ENCODE data around the gene TSPAN18. TPM values are rescaled to one million over a fixed set of nuclear protein-coding genes. Genes with fewer than 3 reads are reported as not detected.

TSPAN18 gene
- total RNA-seq, 1 experiment from 2014 or later, result not detected

DNA sequence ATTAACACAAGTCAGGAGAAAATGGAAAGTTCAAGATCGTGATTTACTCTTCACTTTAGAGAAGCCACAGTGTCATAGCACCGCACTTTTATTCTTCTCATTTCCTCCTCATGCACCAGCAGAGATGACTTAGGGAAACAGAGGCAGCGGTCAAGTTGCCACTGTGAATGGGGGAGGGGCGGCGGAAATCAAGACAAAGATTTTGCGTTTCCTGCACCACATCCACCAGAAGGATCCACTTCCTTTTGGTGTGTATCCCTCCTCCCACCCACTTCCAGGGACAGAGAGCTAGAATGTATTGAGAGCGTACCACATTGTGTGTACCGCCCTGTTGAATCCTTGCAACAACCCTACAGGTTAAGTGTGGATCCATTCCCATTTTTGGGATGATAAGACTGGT lies 21.8 kb downstream of the TSPAN18 start:
- TF ChIP-seq EZH2phosphoT487 (IDR thresholded peaks at IDR 0.05; ENCODE audit: borderline replicate concordance, low read length) (no peak), EZH2 (IDR thresholded peaks at IDR 0.05; ENCODE audit: low read length, unreplicated experiment) (no peak)
- TF ChIP-seq, protein P1, sequence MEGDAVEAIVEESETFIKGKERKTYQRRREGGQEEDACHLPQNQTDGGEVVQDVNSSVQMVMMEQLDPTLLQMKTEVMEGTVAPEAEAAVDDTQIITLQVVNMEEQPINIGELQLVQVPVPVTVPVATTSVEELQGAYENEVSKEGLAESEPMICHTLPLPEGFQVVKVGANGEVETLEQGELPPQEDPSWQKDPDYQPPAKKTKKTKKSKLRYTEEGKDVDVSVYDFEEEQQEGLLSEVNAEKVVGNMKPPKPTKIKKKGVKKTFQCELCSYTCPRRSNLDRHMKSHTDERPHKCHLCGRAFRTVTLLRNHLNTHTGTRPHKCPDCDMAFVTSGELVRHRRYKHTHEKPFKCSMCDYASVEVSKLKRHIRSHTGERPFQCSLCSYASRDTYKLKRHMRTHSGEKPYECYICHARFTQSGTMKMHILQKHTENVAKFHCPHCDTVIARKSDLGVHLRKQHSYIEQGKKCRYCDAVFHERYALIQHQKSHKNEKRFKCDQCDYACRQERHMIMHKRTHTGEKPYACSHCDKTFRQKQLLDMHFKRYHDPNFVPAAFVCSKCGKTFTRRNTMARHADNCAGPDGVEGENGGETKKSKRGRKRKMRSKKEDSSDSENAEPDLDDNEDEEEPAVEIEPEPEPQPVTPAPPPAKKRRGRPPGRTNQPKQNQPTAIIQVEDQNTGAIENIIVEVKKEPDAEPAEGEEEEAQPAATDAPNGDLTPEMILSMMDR (conservative IDR thresholded peaks at IDR 0.05; ENCODE audit: low read depth, low read length), result no peak
- peaks cover 36% of the 10 kb centered on the region for H3K27me3 ChIP-seq (ENCODE audit: low read length)
- intact Hi-C loops (cut with micrococcal nuclease), result no loop called here
- no peak for ATAC-seq
- no peaks in the 10 kb centered on the region for H3K9me3 ChIP-seq (ENCODE audit: low read length)
- no peaks in the 10 kb centered on the region for H3K9me2 ChIP-seq (replicated peaks; ENCODE audit: low read length)
- H3K4me1 ChIP-seq (ENCODE audit: insufficient read depth, low read length), result no peaks in the 10 kb centered on the region
- H3K4me3 ChIP-seq (ENCODE audit: low read length), result no peak overlapping the region
- DNase-seq, result no peak
- no peaks in the 10 kb centered on the region for H4K20me1 ChIP-seq (ENCODE audit: low read length)
- no peaks in the 10 kb centered on the region for H3F3A ChIP-seq (ENCODE audit: low read length, unreplicated experiment)
- H3K79me2 ChIP-seq (ENCODE audit: low read length), result no peaks in the 10 kb centered on the region
- no peak overlapping the region for H3K9ac ChIP-seq (ENCODE audit: low read length)
- no peak overlapping the region for H3K27ac ChIP-seq (ENCODE audit: low read length)
- POLR2A ChIA-PET (ENCODE audit: unreplicated experiment), result no interaction called here
- CTCF ChIA-PET, result no interaction called here
- no peaks in the 10 kb centered on the region for H3K36me3 ChIP-seq (ENCODE audit: low read depth, low read length)
- no peak overlapping the region for H3K4me2 ChIP-seq (ENCODE audit: low read length)
- H2AFZ ChIP-seq (ENCODE audit: low read length), result no peak overlapping the region
- BruUV-seq (replicated peaks), result no TSS peak

DNA sequence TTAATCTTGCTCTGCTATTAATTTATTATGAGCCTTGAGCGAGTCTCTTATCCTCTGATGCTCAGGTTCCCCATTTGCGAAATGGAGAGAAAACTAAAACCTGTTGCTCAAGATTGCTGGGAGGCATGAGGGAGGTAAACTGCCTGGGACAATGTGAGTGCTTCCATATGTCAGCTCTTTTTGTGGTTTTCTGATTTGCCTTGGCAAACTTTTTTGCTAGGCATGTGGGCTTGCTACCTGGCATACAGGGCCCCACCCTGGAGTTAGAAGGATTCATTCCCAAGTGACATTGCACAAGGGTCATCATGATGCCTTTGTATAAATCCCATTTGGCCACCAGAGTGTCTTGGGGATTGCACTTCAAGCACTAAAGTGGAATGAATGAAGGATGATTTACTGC lies 22.4 kb downstream of the TSPAN18 start:
- Histone ChIP-seq H3K4me3 (ENCODE audit: low read length) (no peak overlapping the region), H3K4me1 (ENCODE audit: insufficient read depth, low read length) (no peaks in the 10 kb centered on the region), H3K4me2 (ENCODE audit: low read length) (no peak overlapping the region), H4K20me1 (ENCODE audit: low read length) (no peaks in the 10 kb centered on the region), H3F3A (ENCODE audit: low read length, unreplicated experiment) (no peaks in the 10 kb centered on the region), H3K27ac (ENCODE audit: low read length) (no peak overlapping the region), H3K36me3 (ENCODE audit: low read depth, low read length) (no peaks in the 10 kb centered on the region), H3K79me2 (ENCODE audit: low read length) (no peaks in the 10 kb centered on the region), H3K9ac (ENCODE audit: low read length) (no peak overlapping the region), H3K27me3 (ENCODE audit: low read length) (peaks cover 42% of the 10 kb centered on the region), H3K9me3 (ENCODE audit: low read length) (no peaks in the 10 kb centered on the region), H3K9me2 (replicated peaks; ENCODE audit: low read length) (no peaks in the 10 kb centered on the region), H2AFZ (ENCODE audit: low read length) (no peak overlapping the region)
- CTCF ChIA-PET, result no interaction called here
- intact Hi-C loops (cut with micrococcal nuclease), result no loop called here
- DNase-seq, result no peak
- ATAC-seq, result no peak
- TF ChIP-seq EZH2phosphoT487 (IDR thresholded peaks at IDR 0.05; ENCODE audit: borderline replicate concordance, low read length) (no peak), EZH2 (IDR thresholded peaks at IDR 0.05; ENCODE audit: low read length, unreplicated experiment) (no peak)
- TF ChIP-seq, protein P1 (conservative IDR thresholded peaks at IDR 0.05; ENCODE audit: low read depth, low read length), result no peak
- BruUV-seq (replicated peaks), result no TSS peak
- POLR2A ChIA-PET (ENCODE audit: unreplicated experiment), result no interaction called here

DNA sequence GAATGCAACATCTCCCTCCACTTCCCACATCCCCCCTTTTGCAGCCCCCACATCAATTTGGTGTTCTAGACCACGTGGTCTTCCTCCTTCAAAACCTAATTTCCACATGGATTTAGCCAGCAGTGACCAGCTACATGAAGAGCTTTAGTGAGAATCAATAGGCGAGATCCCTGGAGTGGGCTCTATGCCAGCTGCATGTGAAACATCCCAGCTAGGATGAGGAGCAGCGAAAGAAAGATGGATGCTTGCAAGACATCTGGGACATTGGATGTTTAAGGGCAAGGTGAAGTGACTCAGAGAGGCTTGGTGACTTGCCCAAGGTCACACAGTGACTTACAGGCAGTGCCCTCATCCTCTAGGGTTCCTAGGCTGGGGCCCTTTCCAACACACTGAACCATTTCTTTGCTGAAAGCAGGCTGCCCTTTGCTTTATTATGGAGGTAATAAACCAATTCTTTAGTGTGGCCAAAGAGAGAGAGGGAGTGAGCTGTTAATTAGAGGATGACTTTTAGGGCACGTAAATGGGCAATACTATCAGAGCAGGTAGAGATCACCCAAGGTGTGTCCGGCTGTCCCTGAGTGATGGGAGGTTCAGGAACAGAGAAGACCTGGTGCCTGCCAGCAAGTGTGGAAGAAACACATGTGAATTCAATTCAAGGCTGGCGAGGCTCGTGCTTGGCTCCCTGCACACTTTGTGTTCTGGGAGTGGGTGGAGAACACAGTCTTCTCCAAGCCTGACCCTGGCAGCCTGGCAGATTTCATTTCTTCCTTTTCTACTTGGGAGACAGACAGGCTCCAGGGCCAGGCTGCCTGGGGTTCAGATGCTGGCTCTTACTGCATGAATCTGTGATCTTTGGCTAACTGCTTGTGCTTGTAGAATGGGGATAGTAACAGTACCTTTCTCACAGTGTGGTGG lies 24.0 kb downstream of the TSPAN18 start:
- Histone ChIP-seq H2AFZ (ENCODE audit: low read length) (no peak overlapping the region), H3K9ac (ENCODE audit: low read length) (no peak overlapping the region), H4K20me1 (ENCODE audit: low read length) (no peaks in the 10 kb centered on the region), H3F3A (ENCODE audit: low read length, unreplicated experiment) (no peaks in the 10 kb centered on the region), H3K36me3 (ENCODE audit: low read depth, low read length) (no peaks in the 10 kb centered on the region), H3K79me2 (ENCODE audit: low read length) (no peaks in the 10 kb centered on the region), H3K9me2 (replicated peaks; ENCODE audit: low read length) (no peaks in the 10 kb centered on the region), H3K4me3 (ENCODE audit: low read length) (no peak overlapping the region), H3K9me3 (ENCODE audit: low read length) (no peaks in the 10 kb centered on the region), H3K27ac (ENCODE audit: low read length) (no peak overlapping the region), H3K27me3 (ENCODE audit: low read length) (peaks cover 48% of the 10 kb centered on the region), H3K4me1 (ENCODE audit: insufficient read depth, low read length) (no peaks in the 10 kb centered on the region), H3K4me2 (ENCODE audit: low read length) (no peak overlapping the region)
- TF ChIP-seq EZH2 (IDR thresholded peaks at IDR 0.05; ENCODE audit: low read length, unreplicated experiment), result no peak
- TF ChIP-seq EZH2phosphoT487 (IDR thresholded peaks at IDR 0.05; ENCODE audit: borderline replicate concordance, low read length), result no peak
- TF ChIP-seq, protein P1 (conservative IDR thresholded peaks at IDR 0.05; ENCODE audit: low read depth, low read length), result no peak
- intact Hi-C loops (cut with micrococcal nuclease), result no loop called here
- DNase-seq, result no peak
- CTCF ChIA-PET, result interaction anchor here (0.6 kb wide), 1 partner anchor 686 kb away, joined by 5 read pairs; no protein-coding TSS in a partner anchor
- ATAC-seq, result no peak
- BruUV-seq (replicated peaks), result no TSS peak
- POLR2A ChIA-PET (ENCODE audit: unreplicated experiment), result no interaction called here
